ENCODE data around the gene CECR2.

- TF ChIP-seq, protein P1, sequence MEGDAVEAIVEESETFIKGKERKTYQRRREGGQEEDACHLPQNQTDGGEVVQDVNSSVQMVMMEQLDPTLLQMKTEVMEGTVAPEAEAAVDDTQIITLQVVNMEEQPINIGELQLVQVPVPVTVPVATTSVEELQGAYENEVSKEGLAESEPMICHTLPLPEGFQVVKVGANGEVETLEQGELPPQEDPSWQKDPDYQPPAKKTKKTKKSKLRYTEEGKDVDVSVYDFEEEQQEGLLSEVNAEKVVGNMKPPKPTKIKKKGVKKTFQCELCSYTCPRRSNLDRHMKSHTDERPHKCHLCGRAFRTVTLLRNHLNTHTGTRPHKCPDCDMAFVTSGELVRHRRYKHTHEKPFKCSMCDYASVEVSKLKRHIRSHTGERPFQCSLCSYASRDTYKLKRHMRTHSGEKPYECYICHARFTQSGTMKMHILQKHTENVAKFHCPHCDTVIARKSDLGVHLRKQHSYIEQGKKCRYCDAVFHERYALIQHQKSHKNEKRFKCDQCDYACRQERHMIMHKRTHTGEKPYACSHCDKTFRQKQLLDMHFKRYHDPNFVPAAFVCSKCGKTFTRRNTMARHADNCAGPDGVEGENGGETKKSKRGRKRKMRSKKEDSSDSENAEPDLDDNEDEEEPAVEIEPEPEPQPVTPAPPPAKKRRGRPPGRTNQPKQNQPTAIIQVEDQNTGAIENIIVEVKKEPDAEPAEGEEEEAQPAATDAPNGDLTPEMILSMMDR (IDR thresholded peaks at IDR 0.05), result no peak
- TF ChIP-seq TCF7L2 (IDR thresholded peaks at IDR 0.05; ENCODE audit: low read depth, low read length) (no peak), POLR2AphosphoS5 (IDR thresholded peaks at IDR 0.05; ENCODE audit: low read depth, low read length) (no peak), REST (IDR thresholded peaks at IDR 0.05; ENCODE audit: insufficient read depth in 1 of 2, low read depth in 2 of 2, low read length in 1 of 2) (no peak)
Measured at GRCh38 chr22:17566776-17567175, 197.5 kb downstream of the CECR2 start.
